Smooth muscle cell (in vitro differentiated cells): ENCODE results near the gene SIAE. TPM values are rescaled to one million over a fixed set of nuclear protein-coding genes. Genes with fewer than 3 reads are reported as not detected.
A peak's percentile ranks its signal among the peaks of the same experiment; 100 is the strongest.

ENCODE experiments used
- DNase-seq: peaks from one replicate; lab custom pipeline; 2025; ENCODE audit not compliant: unreplicated experiment; lab: John Stamatoyannopoulos, UW
- H2AFZ ChIP-seq: fragments of 200-600 bp; sonication (generic); 2 replicates; pipeline ENCODE4 v1.6.0; 2016; ENCODE audit warnings: antibody characterized with exemption, low read depth, mild to moderate bottlenecking
- H3F3A ChIP-seq: fragments of 200-600 bp; sonication (generic); 2 replicates; pipeline ENCODE4 v1.6.0; 2017; ENCODE audit warnings: antibody characterized with exemption, low read depth
- H3K27ac ChIP-seq: fragments of 200-600 bp; sonication (generic); 2 replicates; pipeline ENCODE4 v1.5.1; 2016; ENCODE audit warnings: low read depth, mild to moderate bottlenecking
- H3K27me3 ChIP-seq: fragments of 200-600 bp; sonication (generic); 2 replicates; pipeline ENCODE4 v1.6.1; 2016; ENCODE audit warnings: low read depth, mild to moderate bottlenecking
- H3K36me3 ChIP-seq: fragments of 200-600 bp; sonication (generic); 2 replicates; pipeline ENCODE4 v1.5.1; 2016; ENCODE audit warnings: low read depth
- H3K4me1 ChIP-seq: fragments of 200-600 bp; sonication (generic); 2 replicates; pipeline ENCODE4 v1.5.1; 2016; ENCODE audit warnings: low read depth
- H3K4me2 ChIP-seq: fragments of 200-600 bp; sonication (generic); 2 replicates; pipeline ENCODE4 v1.6.0; 2016; ENCODE audit warnings: mild to moderate bottlenecking
- H3K4me3 ChIP-seq: fragments of 200-600 bp; sonication (generic); 2 replicates; pipeline ENCODE4 v1.5.1; 2016; ENCODE audit warnings: mild to moderate bottlenecking
- H3K79me2 ChIP-seq: fragments of 200-600 bp; sonication (generic); 2 replicates; pipeline ENCODE4 v1.6.0; 2016; ENCODE audit warnings: low read depth, mild to moderate bottlenecking
- H3K9ac ChIP-seq: fragments of 200-600 bp; sonication (generic); 2 replicates; pipeline ENCODE4 v1.6.0; 2016; ENCODE audit warnings: low read depth
- H3K9me3 ChIP-seq: fragments of 200-600 bp; sonication (generic); replicated peaks from 2 replicates; pipeline ENCODE4 v1.5.1; 2016; ENCODE audit warnings: low read depth
- H4K20me1 ChIP-seq: fragments of 200-600 bp; sonication (generic); 2 replicates; pipeline ENCODE4 v1.6.0; 2016; ENCODE audit warnings: low read depth
- CTCF ChIP-seq: fragments of 200-600 bp; sonication (generic); IDR thresholded peaks from 2 replicates; pipeline ENCODE4 v1.5.1; 2017; ENCODE audit warnings: borderline replicate concordance, mild to moderate bottlenecking, antibody characterized with exemption; ENCODE audit not compliant: insufficient read depth, poor library complexity, severe bottlenecking
- WGBS: methylation state at CpG from one replicate; pipeline ENCODE4 v1.1.7; 2016; ENCODE audit warnings: low lambda C conversion rate; 5-methylcytosine and 5-hydroxymethylcytosine counted together
- polyA plus RNA-seq: library from polyadenylated mRNA; unstranded; fragments of >200 nt; fragmentation: Nextera tagmentation; extraction: Ambion mirVana; gene quantifications from 2 replicates; pipeline ENCODE4 v1.2.1, GENCODE V29; 2016
- total RNA-seq: library from RNA; depleted of rRNA; stranded (reverse); fragments of >200 nt; gene quantifications from 2 replicates; pipeline ENCODE4 v1.2.3, GENCODE V29; 2014

Gene SIAE
- total and polyA plus RNA-seq, 2 experiments from 2014 or later = 11.5 to 12.5 TPM

GRCh38 chr11:124642628-124643027 lies 30.9 kb downstream of the SIAE start:
- no peaks in the 10 kb centered on the region for H3K79me2 ChIP-seq
- no peaks in the 10 kb centered on the region for H3K36me3 ChIP-seq
- peaks cover 5% of the 10 kb centered on the region for H3K4me1 ChIP-seq
- no peaks in the 10 kb centered on the region for H3K9me3 ChIP-seq
- 97% methylated on average over 3 of the region's 3 CpGs for WGBS
- no peaks in the 10 kb centered on the region for H4K20me1 ChIP-seq
- H3K27ac ChIP-seq = peak overlapping the region; percentile 91
- H3K4me2 ChIP-seq = no peak overlapping the region
- no peak overlapping the region for H3K4me3 ChIP-seq
- no peak overlapping the region for H2AFZ ChIP-seq
- H3F3A ChIP-seq = peaks cover 11% of the 10 kb centered on the region
- no peak overlapping the region for H3K9ac ChIP-seq
- H3K27me3 ChIP-seq = no peaks in the 10 kb centered on the region
- no peak for DNase-seq
- no peak for TF ChIP-seq CTCF

GRCh38 chr11:124640666-124641065 lies 32.9 kb downstream of the SIAE start:
- Histone ChIP-seq H3K36me3 (no peaks in the 10 kb centered on the region), H3K4me3 (no peak overlapping the region), H2AFZ (no peak overlapping the region), H3K9me3 (no peaks in the 10 kb centered on the region), H4K20me1 (no peaks in the 10 kb centered on the region), H3K4me2 (no peak overlapping the region), H3K79me2 (no peaks in the 10 kb centered on the region), H3K27ac (no peak overlapping the region), H3F3A (peaks cover 11% of the 10 kb centered on the region), H3K4me1 (peaks cover 5% of the 10 kb centered on the region), H3K9ac (no peak overlapping the region), H3K27me3 (no peaks in the 10 kb centered on the region)
- no peak for TF ChIP-seq CTCF
- 93% methylated on average over 5 of the region's 5 CpGs for WGBS
- no peak for DNase-seq

- Histone ChIP-seq H2AFZ (no peak overlapping the region), H4K20me1 (no peaks in the 10 kb centered on the region), H3K27me3 (no peaks in the 10 kb centered on the region), H3K27ac (no peak overlapping the region), H3K79me2 (no peaks in the 10 kb centered on the region), H3K9ac (no peak overlapping the region), H3K36me3 (no peaks in the 10 kb centered on the region), H3K4me3 (no peak overlapping the region), H3K4me1 (no peaks in the 10 kb centered on the region), H3K4me2 (no peak overlapping the region), H3F3A (peaks cover 11% of the 10 kb centered on the region), H3K9me3 (no peaks in the 10 kb centered on the region)
- no peak for TF ChIP-seq CTCF
- 87% methylated on average over 1 of the region's 1 CpG for WGBS
- no peak for DNase-seq
These were observed 34.4 kb downstream of the SIAE start for GRCh38 chr11:124639186-124639585.

GRCh38 chr11:124638500-124638899 lies 35.0 kb downstream of the SIAE start:
- Histone ChIP-seq H3K9me3 (no peaks in the 10 kb centered on the region), H4K20me1 (no peaks in the 10 kb centered on the region), H3K27ac (no peak overlapping the region), H3F3A (peaks cover 5% of the 10 kb centered on the region), H3K4me2 (no peak overlapping the region), H3K4me3 (no peak overlapping the region), H3K9ac (no peak overlapping the region), H3K27me3 (no peaks in the 10 kb centered on the region), H3K36me3 (no peaks in the 10 kb centered on the region), H2AFZ (no peak overlapping the region), H3K4me1 (no peaks in the 10 kb centered on the region), H3K79me2 (no peaks in the 10 kb centered on the region)
- WGBS = 87% methylated on average over 3 of the region's 3 CpGs
- TF ChIP-seq CTCF = no peak
- DNase-seq = no peak
